Measurements from ENCODE around the gene TRIM69. TPM values are rescaled to one million over a fixed set of nuclear protein-coding genes. Genes with fewer than 3 reads are reported as not detected.

TRIM69 gene
- total RNA-seq, 1 donor from 2014 or later: 12.1 TPM

- Mint-ChIP-seq H3K4me3 (ENCODE audit: low read depth) (peak overlapping the region; percentile 89), H3K36me3 (ENCODE audit: insufficient read depth) (peaks cover 5% of the 10 kb centered on the region), H3K27me3 (no peaks in the 10 kb centered on the region), H3K27ac (peak overlapping the region; percentile 98), H3K4me1 (ENCODE audit: low read depth) (peaks cover 10% of the 10 kb centered on the region), H3K9me3 (ENCODE audit: low read depth) (no peaks in the 10 kb centered on the region)
- peak; percentile 76 for DNase-seq (ENCODE audit: low spot score, unreplicated experiment)
- TF ChIP-seq CTCF (IDR thresholded peaks at IDR 0.05; ENCODE audit: unreplicated experiment): no peak
These were observed 7.5 kb upstream of the TRIM69 start for GRCh38 chr15:44728576-44729407.

GRCh38 chr15:44729408-44730127 is 6.8 kb upstream of the TRIM69 start:
- DNase-seq (ENCODE audit: low spot score, unreplicated experiment): no peak
- H3K4me3 Mint-ChIP-seq (ENCODE audit: low read depth): peak overlapping the region; percentile 89

GRCh38 chr15:44734839-44735481 is 1.4 kb upstream of the TRIM69 start:
- peaks cover 6% of the 10 kb centered on the region for H3K4me1 Mint-ChIP-seq (ENCODE audit: low read depth)
- no peaks in the 10 kb centered on the region for H3K9me3 Mint-ChIP-seq (ENCODE audit: low read depth)
- no peak overlapping the region for H3K4me3 Mint-ChIP-seq (ENCODE audit: low read depth)

More at GRCh38 chr15:44729408-44730127, 6.8 kb upstream of the TRIM69 start:
- Mint-ChIP-seq H3K27ac (peak overlapping the region; percentile 98), H3K4me1 (ENCODE audit: low read depth) (peaks cover 10% of the 10 kb centered on the region), H3K9me3 (ENCODE audit: low read depth) (no peaks in the 10 kb centered on the region), H3K36me3 (ENCODE audit: insufficient read depth) (peaks cover 5% of the 10 kb centered on the region), H3K27me3 (no peaks in the 10 kb centered on the region)
- TF ChIP-seq CTCF (IDR thresholded peaks at IDR 0.05; ENCODE audit: unreplicated experiment): no peak

GRCh38 chr15:44735482-44736180 is 697 bp upstream of the TRIM69 start:
- Mint-ChIP-seq H3K4me3 (ENCODE audit: low read depth) (no peak overlapping the region), H3K9me3 (ENCODE audit: low read depth) (no peaks in the 10 kb centered on the region), H3K27ac (no peak overlapping the region), H3K4me1 (ENCODE audit: low read depth) (peaks cover 6% of the 10 kb centered on the region), H3K27me3 (peaks cover 4% of the 10 kb centered on the region), H3K36me3 (ENCODE audit: insufficient read depth) (peaks cover 5% of the 10 kb centered on the region)
- DNase-seq (ENCODE audit: low spot score, unreplicated experiment): no peak
- TF ChIP-seq CTCF (IDR thresholded peaks at IDR 0.05; ENCODE audit: unreplicated experiment): no peak

More at GRCh38 chr15:44734839-44735481, 1.4 kb upstream of the TRIM69 start:
- no peak for DNase-seq (ENCODE audit: low spot score, unreplicated experiment)
- peak overlapping the region; percentile 13 for H3K27ac Mint-ChIP-seq
- H3K27me3 Mint-ChIP-seq: peaks cover 4% of the 10 kb centered on the region
- TF ChIP-seq CTCF (IDR thresholded peaks at IDR 0.05; ENCODE audit: unreplicated experiment): no peak
- peaks cover 5% of the 10 kb centered on the region for H3K36me3 Mint-ChIP-seq (ENCODE audit: insufficient read depth)
